ENCODE measurements around the gene DGKI.

DNA sequence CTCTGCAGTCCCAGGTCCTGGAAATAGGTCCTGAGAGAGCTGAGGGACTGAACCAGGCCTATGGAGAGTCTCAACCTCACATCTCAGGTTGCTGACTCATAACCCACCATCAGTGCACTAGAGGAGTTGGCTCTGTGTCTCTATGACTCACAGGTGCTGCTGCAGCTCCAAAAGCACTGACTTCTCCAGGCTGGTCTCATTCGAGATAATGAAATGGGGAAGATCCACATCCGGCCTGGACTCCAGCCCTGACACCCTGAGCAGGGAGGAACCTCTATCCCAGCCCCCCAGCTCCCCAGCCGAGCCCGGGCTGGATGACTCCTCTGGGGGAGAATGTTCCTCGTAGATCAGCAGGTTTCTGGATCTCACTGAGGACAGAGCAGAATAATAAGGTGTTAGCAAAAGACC is 35.5 kb upstream of the DGKI start:
- TF ChIP-seq, protein P1, sequence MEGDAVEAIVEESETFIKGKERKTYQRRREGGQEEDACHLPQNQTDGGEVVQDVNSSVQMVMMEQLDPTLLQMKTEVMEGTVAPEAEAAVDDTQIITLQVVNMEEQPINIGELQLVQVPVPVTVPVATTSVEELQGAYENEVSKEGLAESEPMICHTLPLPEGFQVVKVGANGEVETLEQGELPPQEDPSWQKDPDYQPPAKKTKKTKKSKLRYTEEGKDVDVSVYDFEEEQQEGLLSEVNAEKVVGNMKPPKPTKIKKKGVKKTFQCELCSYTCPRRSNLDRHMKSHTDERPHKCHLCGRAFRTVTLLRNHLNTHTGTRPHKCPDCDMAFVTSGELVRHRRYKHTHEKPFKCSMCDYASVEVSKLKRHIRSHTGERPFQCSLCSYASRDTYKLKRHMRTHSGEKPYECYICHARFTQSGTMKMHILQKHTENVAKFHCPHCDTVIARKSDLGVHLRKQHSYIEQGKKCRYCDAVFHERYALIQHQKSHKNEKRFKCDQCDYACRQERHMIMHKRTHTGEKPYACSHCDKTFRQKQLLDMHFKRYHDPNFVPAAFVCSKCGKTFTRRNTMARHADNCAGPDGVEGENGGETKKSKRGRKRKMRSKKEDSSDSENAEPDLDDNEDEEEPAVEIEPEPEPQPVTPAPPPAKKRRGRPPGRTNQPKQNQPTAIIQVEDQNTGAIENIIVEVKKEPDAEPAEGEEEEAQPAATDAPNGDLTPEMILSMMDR (conservative IDR thresholded peaks at IDR 0.05; ENCODE audit: low read depth, low read length) = no peak
- no peak for TF ChIP-seq EZH2 (IDR thresholded peaks at IDR 0.05; ENCODE audit: borderline replicate concordance, low read depth, low read length, poor library complexity, severe bottlenecking)
